Progenitor cell of endocrine pancreas (in vitro differentiated cells): ENCODE results near the gene EIF2B5. TPM values are rescaled to one million over a fixed set of nuclear protein-coding genes. Genes with fewer than 3 reads are reported as not detected.

Experiments used
- DNase-seq: peaks from one replicate; pipeline ENCODE4 v3.0.0; 2021; ENCODE audit warnings: low spot score; ENCODE audit not compliant: unreplicated experiment
- H3K27ac Mint-ChIP-seq: 2 replicates; pipeline ENCODE4 v1.8.0; 2021; ENCODE audit warnings: mild to moderate bottlenecking, moderate library complexity, mixed read lengths
- H3K27me3 Mint-ChIP-seq: 2 replicates; pipeline ENCODE4 v1.8.0; 2021; ENCODE audit warnings: mixed read lengths
- H3K36me3 Mint-ChIP-seq: 2 replicates; pipeline ENCODE4 v1.8.0; 2022; ENCODE audit warnings: mixed read lengths; ENCODE audit not compliant: insufficient read depth
- H3K4me1 Mint-ChIP-seq: 2 replicates; pipeline ENCODE4 v1.8.0; 2021; ENCODE audit warnings: low read depth, mixed read lengths
- H3K4me3 Mint-ChIP-seq: 2 replicates; pipeline ENCODE4 v1.8.0; 2021; ENCODE audit warnings: low read depth, mild to moderate bottlenecking, moderate library complexity, mixed read lengths
- H3K9me3 Mint-ChIP-seq: 2 replicates; pipeline ENCODE4 v1.8.0; 2021; ENCODE audit warnings: low read depth, mixed read lengths
- CTCF ChIP-seq: fragments of 200-600 bp; sonication (generic); IDR thresholded peaks from one replicate; pipeline ENCODE4 v1.5.0; 2021; ENCODE audit warnings: antibody characterized with exemption, mild to moderate bottlenecking; ENCODE audit not compliant: unreplicated experiment
- total RNA-seq: library from RNA; stranded (reverse); gene quantifications from 2 replicates; pipeline ENCODE4 v1.2.1, GENCODE V29; 2021

Gene EIF2B5
- total RNA-seq, 1 donor from 2014 or later = 45.4 TPM

DNA sequence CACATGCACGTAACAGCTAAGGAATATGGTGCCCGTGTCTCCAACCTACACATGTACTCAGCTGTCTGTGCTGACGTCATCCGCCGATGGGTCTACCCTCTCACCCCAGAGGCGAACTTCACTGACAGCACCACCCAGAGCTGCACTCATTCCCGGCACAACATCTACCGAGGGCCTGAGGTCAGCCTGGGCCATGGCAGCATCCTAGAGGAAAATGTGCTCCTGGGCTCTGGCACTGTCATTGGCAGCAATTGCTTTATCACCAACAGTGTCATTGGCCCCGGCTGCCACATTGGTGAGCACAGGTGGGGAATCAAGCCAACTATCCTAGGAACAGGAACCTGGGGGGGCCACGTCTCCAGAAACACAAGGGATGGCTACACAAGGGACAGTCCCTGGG is 5.3 kb downstream of the EIF2B5 start:
- H3K36me3 Mint-ChIP-seq = peaks cover 11% of the 10 kb centered on the region

DNA sequence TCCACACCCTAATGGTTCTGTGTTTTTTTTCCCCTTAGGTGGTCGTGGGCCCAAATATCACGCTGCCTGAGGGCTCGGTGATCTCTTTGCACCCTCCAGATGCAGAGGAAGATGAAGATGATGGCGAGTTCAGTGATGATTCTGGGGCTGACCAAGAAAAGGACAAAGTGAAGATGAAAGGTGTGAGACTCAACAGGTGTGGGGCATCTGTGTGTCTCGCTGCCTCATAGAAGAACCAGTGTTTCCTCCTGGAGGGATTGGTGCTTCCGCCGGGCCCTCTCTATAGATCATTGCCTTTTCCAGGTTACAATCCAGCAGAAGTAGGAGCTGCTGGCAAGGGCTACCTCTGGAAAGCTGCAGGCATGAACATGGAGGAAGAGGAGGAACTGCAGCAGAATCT is 7.0 kb downstream of the EIF2B5 start:
- peaks cover 11% of the 10 kb centered on the region for H3K36me3 Mint-ChIP-seq

More for the DNA sequence above, 5.3 kb downstream of the EIF2B5 start:
- no peak overlapping the region for H3K27ac Mint-ChIP-seq
- no peak for DNase-seq
- H3K27me3 Mint-ChIP-seq = no peaks in the 10 kb centered on the region
- no peak overlapping the region for H3K4me3 Mint-ChIP-seq
- H3K9me3 Mint-ChIP-seq = no peaks in the 10 kb centered on the region
- H3K4me1 Mint-ChIP-seq = peaks cover 14% of the 10 kb centered on the region
- TF ChIP-seq CTCF = no peak

DNA sequence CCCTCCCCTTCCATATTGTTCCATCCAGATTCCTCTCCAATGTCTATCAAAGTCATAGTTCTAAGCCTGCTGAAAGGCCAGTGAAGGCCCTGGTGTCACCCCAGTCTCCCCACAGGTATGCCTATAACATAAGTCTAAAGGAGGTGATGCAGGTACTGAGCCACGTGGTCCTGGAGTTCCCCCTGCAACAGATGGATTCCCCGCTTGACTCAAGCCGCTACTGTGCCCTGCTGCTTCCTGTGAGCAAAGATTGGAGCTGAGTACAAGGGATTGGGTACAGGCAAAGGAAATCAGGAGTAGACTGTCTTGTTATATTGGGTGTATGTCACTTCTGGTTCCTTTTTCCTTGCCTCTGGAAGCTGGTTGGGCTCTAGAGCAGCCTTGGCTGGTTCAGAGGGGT is 8.2 kb downstream of the EIF2B5 start:
- no peak overlapping the region for H3K4me3 Mint-ChIP-seq
- no peaks in the 10 kb centered on the region for H3K9me3 Mint-ChIP-seq
- H3K4me1 Mint-ChIP-seq = no peaks in the 10 kb centered on the region
- DNase-seq = no peak
- no peak overlapping the region for H3K27ac Mint-ChIP-seq
- no peaks in the 10 kb centered on the region for H3K27me3 Mint-ChIP-seq
- H3K36me3 Mint-ChIP-seq = peaks cover 11% of the 10 kb centered on the region
- no peak for TF ChIP-seq CTCF

More for the DNA sequence above, 7.0 kb downstream of the EIF2B5 start:
- no peak for TF ChIP-seq CTCF
- Mint-ChIP-seq H3K27me3 (no peaks in the 10 kb centered on the region), H3K9me3 (no peaks in the 10 kb centered on the region), H3K4me3 (no peak overlapping the region), H3K4me1 (no peaks in the 10 kb centered on the region), H3K27ac (peak overlapping the region; percentile 24)
- DNase-seq = no peak

DNA sequence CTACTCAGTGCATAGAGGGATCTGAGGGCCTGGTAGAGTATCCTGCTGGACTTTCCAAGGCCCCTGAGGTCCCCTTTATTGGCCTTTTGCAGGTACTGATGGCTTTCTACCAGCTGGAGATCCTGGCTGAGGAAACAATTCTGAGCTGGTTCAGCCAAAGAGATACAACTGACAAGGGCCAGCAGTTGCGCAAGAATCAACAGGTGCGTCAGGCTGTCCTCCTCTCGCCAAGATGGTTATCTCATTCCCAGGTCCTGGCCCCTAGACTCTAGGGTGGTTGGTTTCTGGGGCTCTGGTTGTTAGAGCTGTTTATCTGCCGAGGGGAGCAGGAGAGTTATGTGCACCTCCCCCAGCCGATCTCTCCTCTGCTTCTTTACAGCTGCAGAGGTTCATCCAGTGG is 9.3 kb downstream of the EIF2B5 start:
- no peaks in the 10 kb centered on the region for H3K4me1 Mint-ChIP-seq
- no peak for DNase-seq
- H3K9me3 Mint-ChIP-seq = no peaks in the 10 kb centered on the region
- no peak overlapping the region for H3K27ac Mint-ChIP-seq
- H3K36me3 Mint-ChIP-seq = peaks cover 11% of the 10 kb centered on the region
- no peak overlapping the region for H3K4me3 Mint-ChIP-seq
- no peaks in the 10 kb centered on the region for H3K27me3 Mint-ChIP-seq
- TF ChIP-seq CTCF = no peak

- no peaks in the 10 kb centered on the region for H3K27me3 Mint-ChIP-seq
- H3K27ac Mint-ChIP-seq = peak overlapping the region; percentile 78
- H3K4me3 Mint-ChIP-seq = no peak overlapping the region
Observed at GRCh38 chr3:184145111-184145524, 10.0 kb downstream of the EIF2B5 start.

More at GRCh38 chr3:184145111-184145524, 10.0 kb downstream of the EIF2B5 start:
- Mint-ChIP-seq H3K9me3 (no peaks in the 10 kb centered on the region), H3K4me1 (no peaks in the 10 kb centered on the region), H3K36me3 (peaks cover 8% of the 10 kb centered on the region)
- no peak for DNase-seq
- peak; percentile 46 for TF ChIP-seq CTCF
